GM23338 (cell line): ENCODE results near the gene FAM117B. TPM values are rescaled to one million over a fixed set of nuclear protein-coding genes. Genes with fewer than 3 reads are reported as not detected.
A peak's percentile ranks its signal among the peaks of the same experiment; 100 is the strongest.

Experiments
- ATAC-seq: fragments of 200-7000 bp; cut with Tn5 transposase; 3 replicates; pipeline ENCODE4 v1.9.1; 2020
- DNase-seq: peaks from one replicate; pipeline ENCODE4 v3.0.0-alpha.2; 2015; ENCODE audit warnings: low spot score
- H2AFZ ChIP-seq: fragments of 200-600 bp; sonication (generic); 2 replicates; pipeline ENCODE4 v1.8.0; 2016; ENCODE audit warnings: antibody characterized with exemption, mild to moderate bottlenecking, moderate library complexity
- H3F3A ChIP-seq: fragments of 200-600 bp; sonication (generic); replicated peaks from 2 replicates; pipeline ENCODE4 v1.8.0; 2017; ENCODE audit warnings: antibody characterized with exemption, mixed run types, low read depth
- H3K27ac ChIP-seq: fragments of 200-600 bp; sonication (generic); 2 replicates; pipeline ENCODE4 v1.6.1; 2016; ENCODE audit warnings: low read depth
- H3K27me3 ChIP-seq: fragments of 200-600 bp; sonication (generic); 2 replicates; pipeline ENCODE4 v1.8.0; 2016; ENCODE audit warnings: mild to moderate bottlenecking, mixed run types, moderate library complexity; ENCODE audit not compliant: insufficient read depth
- H3K36me3 ChIP-seq: fragments of 200-600 bp; sonication (generic); 2 replicates; pipeline ENCODE4 v1.8.0; 2016; ENCODE audit warnings: mild to moderate bottlenecking; ENCODE audit not compliant: insufficient read depth
- H3K4me1 ChIP-seq: fragments of 200-600 bp; sonication (generic); 2 replicates; pipeline ENCODE4 v1.8.0; 2016; ENCODE audit warnings: mild to moderate bottlenecking, moderate library complexity; ENCODE audit not compliant: insufficient read depth
- H3K4me2 ChIP-seq: fragments of 200-600 bp; sonication (generic); 2 replicates; pipeline ENCODE4 v1.7.1; 2017; ENCODE audit warnings: mixed run types
- H3K4me3 ChIP-seq: fragments of 200-600 bp; sonication (generic); 2 replicates; pipeline ENCODE4 v1.6.1; 2016; ENCODE audit warnings: mixed run types
- H3K79me2 ChIP-seq: fragments of 200-600 bp; sonication (generic); replicated peaks from 2 replicates; pipeline ENCODE4 v1.8.0; 2017; ENCODE audit warnings: mild to moderate bottlenecking; ENCODE audit not compliant: insufficient read depth
- H3K9me2 ChIP-seq: fragments of 200-600 bp; sonication (generic); 2 replicates; pipeline ENCODE4 v1.8.0; 2017; ENCODE audit not compliant: insufficient read depth
- H4K20me1 ChIP-seq: fragments of 200-600 bp; sonication (generic); replicated peaks from 2 replicates; pipeline ENCODE4 v1.8.0; 2017; ENCODE audit warnings: mild to moderate bottlenecking; ENCODE audit not compliant: insufficient read depth
- H3K27ac Mint-ChIP-seq: 2 replicates; pipeline ENCODE4 v1.8.0; 2020; ENCODE audit warnings: inconsistent platforms, mild to moderate bottlenecking, moderate library complexity, mixed read lengths
- H3K27me3 Mint-ChIP-seq: 3 replicates; pipeline ENCODE4 v1.8.0; 2022; ENCODE audit warnings: low read depth, mild to moderate bottlenecking, moderate library complexity, mixed read lengths, inconsistent platforms; ENCODE audit not compliant: insufficient read depth, poor library complexity
- H3K36me3 Mint-ChIP-seq: 3 replicates; pipeline ENCODE4 v1.8.0; 2021; ENCODE audit warnings: low read depth, mild to moderate bottlenecking, inconsistent platforms, moderate library complexity, mixed read lengths
- H3K4me1 Mint-ChIP-seq: 3 replicates; pipeline ENCODE4 v1.8.0; 2020; ENCODE audit warnings: mild to moderate bottlenecking, inconsistent platforms, mixed read lengths
- H3K4me3 Mint-ChIP-seq: 3 replicates; pipeline ENCODE4 v1.8.0; 2021; ENCODE audit warnings: moderate library complexity, mild to moderate bottlenecking, inconsistent platforms, mixed read lengths
- H3K9me3 Mint-ChIP-seq: 3 replicates; pipeline ENCODE4 v1.8.0; 2020; ENCODE audit warnings: moderate library complexity, mild to moderate bottlenecking, inconsistent platforms, mixed read lengths
- CREB1 ChIP-seq: fragments of 250-450 bp; sonication (Bioruptor Pico); IDR thresholded peaks from 2 replicates; pipeline ENCODE4 v1.5.0; 2020; ENCODE audit warnings: low read depth, mild to moderate bottlenecking, moderate library complexity
- JUNB ChIP-seq: IDR thresholded peaks from one replicate; pipeline ENCODE4 v1.6.1; 2016; ENCODE audit warnings: antibody characterized with exemption; ENCODE audit not compliant: unreplicated experiment
- NANOG ChIP-seq: IDR thresholded peaks from 2 replicates; pipeline ENCODE4 v1.6.1; 2016; ENCODE audit warnings: antibody characterized with exemption, borderline replicate concordance
- POLR2AphosphoS5 ChIP-seq: IDR thresholded peaks from 2 replicates; pipeline ENCODE4 v1.6.1; 2016; ENCODE audit warnings: antibody characterized with exemption, low read depth
- ZNF114 ChIP-seq: fragments of 250-450 bp; sonication (Bioruptor Pico); IDR thresholded peaks from 2 replicates; pipeline ENCODE4 v1.5.0; 2020; ENCODE audit warnings: mild to moderate bottlenecking, moderate library complexity
- polyA plus RNA-seq: library from polyadenylated mRNA; unstranded; fragments of >200 nt; fragmentation: Nextera tagmentation; extraction: Ambion mirVana; gene quantifications from 2 replicates; pipeline ENCODE4 v1.2.1, GENCODE V29; 2016
- total RNA-seq: library from RNA; depleted of rRNA; stranded (reverse); fragments of >200 nt; shearing (Covaris generic); gene quantifications from 2 replicates; pipeline ENCODE4 v1.2.3, GENCODE V29; 2014
- TF ChIP-seq, protein P1 (sequence below): IDR thresholded peaks from one replicate; pipeline ENCODE4 v1.6.1; 2018; ENCODE audit warnings: antibody characterized with exemption; ENCODE audit not compliant: unreplicated experiment
- TF ChIP-seq, protein P2 (sequence below), 2 experiments: fragments of 200-600 bp in 1 of 2; sonication (generic) in 1 of 2; conservative IDR thresholded peaks; 2 replicates each; pipeline versions ENCODE4 v1.5.1 to v1.6.1; 2016 to 2017; ENCODE audit warnings: antibody characterized with exemption in 2 of 2, low read depth in 2 of 2, mild to moderate bottlenecking in 2 of 2, moderate library complexity in 1 of 2

FAM117B gene
- total and polyA plus RNA-seq, 2 experiments from 2014 or later: 8.4 to 23.0 TPM

DNA sequence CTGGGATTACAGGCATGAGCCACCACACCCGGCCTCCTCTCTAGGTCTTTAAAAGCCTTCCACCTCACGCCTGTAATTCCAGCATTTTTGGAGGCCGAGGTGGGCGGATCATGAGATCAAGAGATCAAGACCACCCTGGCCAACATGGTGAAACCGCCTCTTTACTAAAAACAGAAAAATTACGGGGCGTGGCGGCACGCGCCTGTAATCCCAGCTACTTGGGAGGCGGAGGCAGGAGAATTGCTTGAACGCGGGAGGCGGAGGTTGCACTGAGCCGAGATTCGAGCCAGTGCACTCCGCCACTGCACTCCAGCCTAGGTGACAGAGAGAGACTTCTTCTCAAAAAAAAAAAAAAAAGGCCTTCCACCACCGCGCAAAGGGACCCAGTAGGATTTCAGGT is 1.3 kb upstream of the FAM117B start:
- Histone ChIP-seq H3K4me2 (peak overlapping the region; percentile 79; the same call in 1 of the 2 replicates), H3K79me2 (peaks cover 26% of the 10 kb centered on the region), H3K27ac (no peak overlapping the region), H3F3A (peaks cover 3% of the 10 kb centered on the region; the same call in 1 of the 2 replicates), H3K27me3 (no peaks in the 10 kb centered on the region), H2AFZ (no peak overlapping the region), H3K36me3 (no peaks in the 10 kb centered on the region), H3K9me2 (no peaks in the 10 kb centered on the region), H3K4me1 (peaks cover 17% of the 10 kb centered on the region), H4K20me1 (peaks cover 4% of the 10 kb centered on the region), H3K4me3 (peak overlapping the region; percentile 97; the same call in 1 of the 2 replicates)
- peaks cover 21% of the 10 kb centered on the region for H3K4me1 Mint-ChIP-seq
- no peaks in the 10 kb centered on the region for H3K9me3 Mint-ChIP-seq
- no peak for TF ChIP-seq JUNB
- no peak for TF ChIP-seq CREB1 (CRISPR knock-in tag)
- no peak for TF ChIP-seq NANOG
- TF ChIP-seq, protein P1, sequence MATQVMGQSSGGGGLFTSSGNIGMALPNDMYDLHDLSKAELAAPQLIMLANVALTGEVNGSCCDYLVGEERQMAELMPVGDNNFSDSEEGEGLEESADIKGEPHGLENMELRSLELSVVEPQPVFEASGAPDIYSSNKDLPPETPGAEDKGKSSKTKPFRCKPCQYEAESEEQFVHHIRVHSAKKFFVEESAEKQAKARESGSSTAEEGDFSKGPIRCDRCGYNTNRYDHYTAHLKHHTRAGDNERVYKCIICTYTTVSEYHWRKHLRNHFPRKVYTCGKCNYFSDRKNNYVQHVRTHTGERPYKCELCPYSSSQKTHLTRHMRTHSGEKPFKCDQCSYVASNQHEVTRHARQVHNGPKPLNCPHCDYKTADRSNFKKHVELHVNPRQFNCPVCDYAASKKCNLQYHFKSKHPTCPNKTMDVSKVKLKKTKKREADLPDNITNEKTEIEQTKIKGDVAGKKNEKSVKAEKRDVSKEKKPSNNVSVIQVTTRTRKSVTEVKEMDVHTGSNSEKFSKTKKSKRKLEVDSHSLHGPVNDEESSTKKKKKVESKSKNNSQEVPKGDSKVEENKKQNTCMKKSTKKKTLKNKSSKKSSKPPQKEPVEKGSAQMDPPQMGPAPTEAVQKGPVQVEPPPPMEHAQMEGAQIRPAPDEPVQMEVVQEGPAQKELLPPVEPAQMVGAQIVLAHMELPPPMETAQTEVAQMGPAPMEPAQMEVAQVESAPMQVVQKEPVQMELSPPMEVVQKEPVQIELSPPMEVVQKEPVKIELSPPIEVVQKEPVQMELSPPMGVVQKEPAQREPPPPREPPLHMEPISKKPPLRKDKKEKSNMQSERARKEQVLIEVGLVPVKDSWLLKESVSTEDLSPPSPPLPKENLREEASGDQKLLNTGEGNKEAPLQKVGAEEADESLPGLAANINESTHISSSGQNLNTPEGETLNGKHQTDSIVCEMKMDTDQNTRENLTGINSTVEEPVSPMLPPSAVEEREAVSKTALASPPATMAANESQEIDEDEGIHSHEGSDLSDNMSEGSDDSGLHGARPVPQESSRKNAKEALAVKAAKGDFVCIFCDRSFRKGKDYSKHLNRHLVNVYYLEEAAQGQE: no peak
- TF ChIP-seq, protein P2, sequence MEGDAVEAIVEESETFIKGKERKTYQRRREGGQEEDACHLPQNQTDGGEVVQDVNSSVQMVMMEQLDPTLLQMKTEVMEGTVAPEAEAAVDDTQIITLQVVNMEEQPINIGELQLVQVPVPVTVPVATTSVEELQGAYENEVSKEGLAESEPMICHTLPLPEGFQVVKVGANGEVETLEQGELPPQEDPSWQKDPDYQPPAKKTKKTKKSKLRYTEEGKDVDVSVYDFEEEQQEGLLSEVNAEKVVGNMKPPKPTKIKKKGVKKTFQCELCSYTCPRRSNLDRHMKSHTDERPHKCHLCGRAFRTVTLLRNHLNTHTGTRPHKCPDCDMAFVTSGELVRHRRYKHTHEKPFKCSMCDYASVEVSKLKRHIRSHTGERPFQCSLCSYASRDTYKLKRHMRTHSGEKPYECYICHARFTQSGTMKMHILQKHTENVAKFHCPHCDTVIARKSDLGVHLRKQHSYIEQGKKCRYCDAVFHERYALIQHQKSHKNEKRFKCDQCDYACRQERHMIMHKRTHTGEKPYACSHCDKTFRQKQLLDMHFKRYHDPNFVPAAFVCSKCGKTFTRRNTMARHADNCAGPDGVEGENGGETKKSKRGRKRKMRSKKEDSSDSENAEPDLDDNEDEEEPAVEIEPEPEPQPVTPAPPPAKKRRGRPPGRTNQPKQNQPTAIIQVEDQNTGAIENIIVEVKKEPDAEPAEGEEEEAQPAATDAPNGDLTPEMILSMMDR (conservative IDR thresholded peaks at IDR 0.05; ENCODE audit: low read depth in 2 of 2): no peak
- no peak for TF ChIP-seq ZNF114 (CRISPR knock-in tag)
- DNase-seq (no peak), ATAC-seq (no peak)
- H3K36me3 Mint-ChIP-seq: no peaks in the 10 kb centered on the region; the same call in 2 of the 3 replicates
- H3K27ac Mint-ChIP-seq: no peak overlapping the region
- H3K4me3 Mint-ChIP-seq: peak overlapping the region; percentile 98; the same call in 1 of the 3 replicates
- H3K27me3 Mint-ChIP-seq: peaks cover 5% of the 10 kb centered on the region

DNA sequence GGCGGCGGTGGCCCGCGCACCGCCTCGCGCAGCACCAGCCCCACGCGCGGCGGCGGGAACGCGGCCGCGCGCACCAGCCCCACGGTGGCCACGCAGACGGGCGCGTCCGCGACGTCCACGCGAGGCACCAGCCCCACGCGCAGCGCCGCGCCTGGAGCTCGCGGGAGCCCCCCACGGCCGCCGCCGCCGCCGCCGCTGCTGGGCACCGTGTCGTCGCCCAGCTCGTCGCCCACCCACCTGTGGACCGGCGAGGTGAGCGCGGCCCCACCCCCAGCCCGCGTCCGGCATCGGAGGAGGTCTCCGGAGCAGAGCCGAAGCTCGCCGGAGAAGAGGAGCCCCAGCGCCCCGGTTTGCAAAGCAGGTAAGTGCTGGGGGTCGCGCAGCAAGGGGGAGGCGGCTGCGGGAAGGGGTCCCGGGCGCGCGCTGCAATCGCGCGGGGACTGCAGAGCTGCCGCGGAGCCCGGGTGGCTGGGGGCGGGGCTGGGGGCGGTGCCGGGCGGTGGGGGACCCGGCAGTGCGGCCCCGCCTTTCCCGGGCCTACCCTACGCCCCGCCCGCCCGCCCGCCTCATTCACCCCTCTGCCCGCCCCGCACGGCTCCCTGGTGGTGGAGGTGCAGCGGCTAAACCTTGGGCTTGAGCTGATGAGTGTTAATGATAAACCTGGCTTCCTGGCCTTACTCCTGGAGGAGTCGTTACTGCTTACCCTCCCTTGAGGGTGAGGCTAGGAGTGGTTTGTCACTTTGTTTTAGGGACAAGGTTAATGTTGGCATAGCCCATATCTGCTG is 851 bp downstream of the FAM117B start:
- Histone ChIP-seq H3K4me2 (peak overlapping the region; percentile 96), H3K4me1 (peaks cover 17% of the 10 kb centered on the region), H2AFZ (peak overlapping the region; percentile 86; the same call in 1 of the 2 replicates), H3K4me3 (peak overlapping the region; percentile 97), H3F3A (peaks cover 3% of the 10 kb centered on the region; the same call in 1 of the 2 replicates), H3K27me3 (no peaks in the 10 kb centered on the region), H4K20me1 (peaks cover 18% of the 10 kb centered on the region), H3K27ac (peak overlapping the region; percentile 91), H3K9me2 (no peaks in the 10 kb centered on the region), H3K36me3 (no peaks in the 10 kb centered on the region), H3K79me2 (peaks cover 46% of the 10 kb centered on the region)
- peak overlapping the region; percentile 66 for H3K27ac Mint-ChIP-seq
- peaks cover 21% of the 10 kb centered on the region for H3K4me1 Mint-ChIP-seq
- H3K4me3 Mint-ChIP-seq: peak overlapping the region; percentile 98
- TF ChIP-seq POLR2AphosphoS5 (peak; percentile 68), JUNB (no peak)
- no peaks in the 10 kb centered on the region for H3K9me3 Mint-ChIP-seq
- H3K27me3 Mint-ChIP-seq: peaks cover 5% of the 10 kb centered on the region
- DNase-seq (peak; percentile 90), ATAC-seq (peak; percentile 60)
- H3K36me3 Mint-ChIP-seq: no peaks in the 10 kb centered on the region; the same call in 2 of the 3 replicates
